AG09309 (cell line): ENCODE data around the gene CEP41.

Experiments used
- DNase-seq: peaks from one replicate; pipeline ENCODE4 v3.0.0-alpha.2; 2010; ENCODE audit warnings: low read depth
- H3K4me3 ChIP-seq: 2 replicates; pipeline ENCODE4 v1.5.1; 2011; ENCODE audit warnings: mild to moderate bottlenecking, low read depth, low read length, moderate library complexity; ENCODE audit not compliant: control insufficient read depth
- CTCF ChIP-seq: IDR thresholded peaks from 2 replicates; pipeline ENCODE4 v1.5.1; 2011; ENCODE audit warnings: mild to moderate bottlenecking, low read depth, low read length, inconsistent platforms; ENCODE audit not compliant: insufficient read depth, control insufficient read depth; ENCODE audit errors: missing control alignments

Gene CEP41

GRCh38 chr7:130433301-130433700, 7.5 kb downstream of the CEP41 start:
- DNase-seq: no peak
- H3K4me3 ChIP-seq: no peak overlapping the region
- TF ChIP-seq CTCF: no peak

- TF ChIP-seq CTCF: no peak
- no peak overlapping the region for H3K4me3 ChIP-seq
- no peak for DNase-seq
These were observed 7.9 kb downstream of the CEP41 start for GRCh38 chr7:130432886-130433285.

DNA sequence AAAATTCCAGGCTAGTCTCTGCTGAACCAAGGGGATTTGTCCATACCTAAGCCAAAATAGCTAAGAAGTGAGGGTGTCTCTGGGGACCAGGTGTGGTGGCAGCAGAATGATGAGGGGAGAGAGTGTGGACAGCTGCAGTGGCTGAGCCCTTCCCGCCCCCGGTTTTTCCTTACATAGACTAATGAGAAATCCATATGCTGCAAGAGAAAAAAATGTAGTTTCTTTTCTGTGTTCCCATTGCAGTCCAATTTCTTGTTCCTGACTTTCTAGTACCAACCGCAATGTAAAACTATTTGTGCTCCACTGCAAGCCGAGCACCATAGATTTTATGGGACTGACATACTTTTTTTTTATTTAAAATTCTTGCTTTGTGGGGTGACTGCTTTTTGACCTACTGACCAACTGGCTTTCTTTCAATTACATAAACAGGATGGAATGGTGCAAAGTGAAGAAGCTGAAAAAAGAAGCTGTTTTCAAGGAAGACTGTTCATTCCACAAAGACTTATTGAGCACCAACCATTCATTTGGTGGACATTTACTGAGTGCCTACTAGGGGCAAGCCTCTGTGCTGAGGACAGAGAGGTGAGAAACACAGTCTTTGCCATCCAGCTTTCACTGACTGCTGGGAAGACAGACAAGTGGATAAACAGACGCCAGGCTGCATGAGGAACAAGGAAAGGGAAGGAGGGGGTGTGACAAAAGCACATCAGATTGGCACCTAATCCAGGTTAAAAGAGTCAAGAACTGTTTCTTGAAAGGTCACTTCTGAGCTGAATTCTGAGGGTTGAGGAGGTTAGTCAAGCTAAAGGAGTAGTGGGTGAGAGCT, 9.8 kb downstream of the CEP41 start:
- no peak for TF ChIP-seq CTCF
- peak; percentile 55 for DNase-seq
- peak overlapping the region; percentile 25 for H3K4me3 ChIP-seq

GRCh38 chr7:130430115-130430514, 10.7 kb downstream of the CEP41 start:
- H3K4me3 ChIP-seq: no peak overlapping the region
- TF ChIP-seq CTCF: no peak
- no peak for DNase-seq

DNA sequence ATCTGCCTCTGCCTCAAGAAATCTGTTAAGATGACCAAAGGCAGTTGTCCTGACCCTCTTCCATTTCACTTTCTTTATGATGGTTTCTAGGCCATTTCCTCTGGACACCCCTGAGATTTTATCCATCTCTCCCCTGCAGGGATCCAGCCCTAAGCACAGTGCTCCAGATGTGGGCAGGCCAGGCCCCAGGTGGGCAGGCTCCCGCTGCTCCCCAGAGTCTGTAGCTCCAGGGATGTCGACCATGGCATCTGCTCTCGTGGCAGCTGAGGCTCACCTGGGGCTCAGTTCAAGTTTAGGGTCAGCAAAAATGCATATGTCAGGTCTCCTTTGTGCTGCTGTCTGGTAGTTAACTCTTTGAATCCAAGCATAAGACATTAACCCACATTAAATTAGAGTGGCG, 11.8 kb downstream of the CEP41 start:
- H3K4me3 ChIP-seq: no peak overlapping the region
- DNase-seq: no peak
- TF ChIP-seq CTCF: no peak

DNA sequence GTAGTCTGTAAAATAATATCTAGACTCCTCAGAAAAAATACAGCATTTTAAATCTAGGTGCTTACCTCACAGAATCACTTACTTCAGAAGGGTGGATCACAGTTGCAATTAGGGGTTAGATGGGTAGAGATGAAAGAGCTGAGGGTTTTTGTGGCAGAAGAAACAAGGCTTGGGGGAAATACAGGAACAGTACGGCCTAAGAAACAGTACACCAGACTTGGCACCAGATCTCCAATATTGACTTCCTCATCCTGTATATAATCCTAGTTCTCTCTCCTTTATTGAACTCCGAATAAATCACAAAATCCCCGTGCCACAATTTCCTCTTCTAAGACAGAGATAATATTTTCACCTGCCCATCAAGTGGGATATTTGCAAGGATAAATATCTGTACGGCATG, 14.3 kb downstream of the CEP41 start:
- no peak for TF ChIP-seq CTCF
- no peak for DNase-seq
- H3K4me3 ChIP-seq: no peak overlapping the region

DNA sequence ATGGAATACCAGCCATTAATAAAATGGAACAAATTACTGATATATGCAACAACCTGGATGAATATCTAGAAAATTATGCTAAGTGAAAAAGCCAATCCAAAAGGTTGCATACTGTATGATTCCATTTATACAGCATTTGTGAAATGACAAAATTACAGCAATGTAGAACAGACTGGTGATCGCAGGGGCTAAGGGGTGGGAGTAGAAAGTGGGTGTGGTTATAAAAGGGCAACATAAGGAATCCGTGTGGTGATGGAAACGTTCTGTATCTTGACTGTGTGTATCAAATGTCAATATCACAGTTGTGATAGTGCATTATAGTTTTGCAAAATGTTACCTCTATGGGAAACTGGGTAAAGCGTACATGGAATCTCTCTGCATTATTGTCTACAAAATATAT, 15.0 kb downstream of the CEP41 start:
- no peak overlapping the region for H3K4me3 ChIP-seq
- DNase-seq: no peak
- TF ChIP-seq CTCF: no peak
